GM23338 (cell line): ENCODE results near the gene TBPL2. TPM values are rescaled to one million over a fixed set of nuclear protein-coding genes. Genes with fewer than 3 reads are reported as not detected.

Source experiments
- ATAC-seq: fragments of 200-7000 bp; cut with Tn5 transposase; 3 replicates; pipeline ENCODE4 v1.9.1; 2020
- DNase-seq: peaks from one replicate; pipeline ENCODE4 v3.0.0-alpha.2; 2015; ENCODE audit warnings: low spot score
- H2AFZ ChIP-seq: fragments of 200-600 bp; sonication (generic); 2 replicates; pipeline ENCODE4 v1.8.0; 2016; ENCODE audit warnings: antibody characterized with exemption, mild to moderate bottlenecking, moderate library complexity
- H3F3A ChIP-seq: fragments of 200-600 bp; sonication (generic); replicated peaks from 2 replicates; pipeline ENCODE4 v1.8.0; 2017; ENCODE audit warnings: antibody characterized with exemption, mixed run types, low read depth
- H3K27ac ChIP-seq: fragments of 200-600 bp; sonication (generic); 2 replicates; pipeline ENCODE4 v1.6.1; 2016; ENCODE audit warnings: low read depth
- H3K27me3 ChIP-seq: fragments of 200-600 bp; sonication (generic); 2 replicates; pipeline ENCODE4 v1.8.0; 2016; ENCODE audit warnings: mild to moderate bottlenecking, mixed run types, moderate library complexity; ENCODE audit not compliant: insufficient read depth
- H3K36me3 ChIP-seq: fragments of 200-600 bp; sonication (generic); 2 replicates; pipeline ENCODE4 v1.8.0; 2016; ENCODE audit warnings: mild to moderate bottlenecking; ENCODE audit not compliant: insufficient read depth
- H3K4me1 ChIP-seq: fragments of 200-600 bp; sonication (generic); 2 replicates; pipeline ENCODE4 v1.8.0; 2016; ENCODE audit warnings: mild to moderate bottlenecking, moderate library complexity; ENCODE audit not compliant: insufficient read depth
- H3K4me2 ChIP-seq: fragments of 200-600 bp; sonication (generic); 2 replicates; pipeline ENCODE4 v1.7.1; 2017; ENCODE audit warnings: mixed run types
- H3K4me3 ChIP-seq: fragments of 200-600 bp; sonication (generic); 2 replicates; pipeline ENCODE4 v1.6.1; 2016; ENCODE audit warnings: mixed run types
- H3K79me2 ChIP-seq: fragments of 200-600 bp; sonication (generic); replicated peaks from 2 replicates; pipeline ENCODE4 v1.8.0; 2017; ENCODE audit warnings: mild to moderate bottlenecking; ENCODE audit not compliant: insufficient read depth
- H3K9me2 ChIP-seq: fragments of 200-600 bp; sonication (generic); 2 replicates; pipeline ENCODE4 v1.8.0; 2017; ENCODE audit not compliant: insufficient read depth
- H4K20me1 ChIP-seq: fragments of 200-600 bp; sonication (generic); replicated peaks from 2 replicates; pipeline ENCODE4 v1.8.0; 2017; ENCODE audit warnings: mild to moderate bottlenecking; ENCODE audit not compliant: insufficient read depth
- H3K27ac Mint-ChIP-seq: 2 replicates; pipeline ENCODE4 v1.8.0; 2020; ENCODE audit warnings: inconsistent platforms, mild to moderate bottlenecking, moderate library complexity, mixed read lengths
- H3K27me3 Mint-ChIP-seq: 3 replicates; pipeline ENCODE4 v1.8.0; 2022; ENCODE audit warnings: low read depth, mild to moderate bottlenecking, moderate library complexity, mixed read lengths, inconsistent platforms; ENCODE audit not compliant: insufficient read depth, poor library complexity
- H3K36me3 Mint-ChIP-seq: 3 replicates; pipeline ENCODE4 v1.8.0; 2021; ENCODE audit warnings: low read depth, mild to moderate bottlenecking, inconsistent platforms, moderate library complexity, mixed read lengths
- H3K4me1 Mint-ChIP-seq: 3 replicates; pipeline ENCODE4 v1.8.0; 2020; ENCODE audit warnings: mild to moderate bottlenecking, inconsistent platforms, mixed read lengths
- H3K4me3 Mint-ChIP-seq: 3 replicates; pipeline ENCODE4 v1.8.0; 2021; ENCODE audit warnings: moderate library complexity, mild to moderate bottlenecking, inconsistent platforms, mixed read lengths
- H3K9me3 Mint-ChIP-seq: 3 replicates; pipeline ENCODE4 v1.8.0; 2020; ENCODE audit warnings: moderate library complexity, mild to moderate bottlenecking, inconsistent platforms, mixed read lengths
- CREB1 ChIP-seq: fragments of 250-450 bp; sonication (Bioruptor Pico); IDR thresholded peaks from 2 replicates; pipeline ENCODE4 v1.5.0; 2020; ENCODE audit warnings: low read depth, mild to moderate bottlenecking, moderate library complexity
- EZH2phosphoT487 ChIP-seq: fragments of 200-600 bp; sonication (generic); IDR thresholded peaks from one replicate; pipeline ENCODE4 v1.8.1; 2018; ENCODE audit warnings: antibody characterized with exemption; ENCODE audit not compliant: unreplicated experiment
- JUNB ChIP-seq: IDR thresholded peaks from one replicate; pipeline ENCODE4 v1.6.1; 2016; ENCODE audit warnings: antibody characterized with exemption; ENCODE audit not compliant: unreplicated experiment
- NANOG ChIP-seq: IDR thresholded peaks from 2 replicates; pipeline ENCODE4 v1.6.1; 2016; ENCODE audit warnings: antibody characterized with exemption, borderline replicate concordance
- ZNF114 ChIP-seq: fragments of 250-450 bp; sonication (Bioruptor Pico); IDR thresholded peaks from 2 replicates; pipeline ENCODE4 v1.5.0; 2020; ENCODE audit warnings: mild to moderate bottlenecking, moderate library complexity
- ZNF331 ChIP-seq: fragments of 250-450 bp; sonication (Bioruptor Pico); IDR thresholded peaks from 2 replicates; pipeline ENCODE4 v1.5.0; 2020; ENCODE audit warnings: low read depth, mild to moderate bottlenecking, moderate library complexity
- polyA plus RNA-seq: library from polyadenylated mRNA; unstranded; fragments of >200 nt; fragmentation: Nextera tagmentation; extraction: Ambion mirVana; gene quantifications from 2 replicates; pipeline ENCODE4 v1.2.1, GENCODE V29; 2016
- total RNA-seq: library from RNA; depleted of rRNA; stranded (reverse); fragments of >200 nt; shearing (Covaris generic); gene quantifications from 2 replicates; pipeline ENCODE4 v1.2.3, GENCODE V29; 2014
- TF ChIP-seq, protein P1 (sequence below): IDR thresholded peaks from one replicate; pipeline ENCODE4 v1.6.1; 2018; ENCODE audit warnings: antibody characterized with exemption; ENCODE audit not compliant: unreplicated experiment
- TF ChIP-seq, protein P2 (sequence below), 2 experiments: fragments of 200-600 bp in 1 of 2; sonication (generic) in 1 of 2; conservative IDR thresholded peaks; 2 replicates each; pipeline versions ENCODE4 v1.5.1 to v1.6.1; 2016 to 2017; ENCODE audit warnings: antibody characterized with exemption in 2 of 2, low read depth in 2 of 2, mild to moderate bottlenecking in 2 of 2, moderate library complexity in 1 of 2
- TF ChIP-seq, protein P3 (sequence below): fragments of 250-450 bp; sonication (Bioruptor Pico); IDR thresholded peaks from 2 replicates; pipeline ENCODE4 v1.5.0; 2020; ENCODE audit warnings: mild to moderate bottlenecking, moderate library complexity
- TF ChIP-seq, protein P4 (sequence below): IDR thresholded peaks from 2 replicates; pipeline ENCODE4 v1.6.1; 2016; ENCODE audit warnings: antibody characterized with exemption

The TBPL2 gene
- total and polyA plus RNA-seq, 2 experiments from 2014 or later: 0.24 TPM; not detected in 1

DNA sequence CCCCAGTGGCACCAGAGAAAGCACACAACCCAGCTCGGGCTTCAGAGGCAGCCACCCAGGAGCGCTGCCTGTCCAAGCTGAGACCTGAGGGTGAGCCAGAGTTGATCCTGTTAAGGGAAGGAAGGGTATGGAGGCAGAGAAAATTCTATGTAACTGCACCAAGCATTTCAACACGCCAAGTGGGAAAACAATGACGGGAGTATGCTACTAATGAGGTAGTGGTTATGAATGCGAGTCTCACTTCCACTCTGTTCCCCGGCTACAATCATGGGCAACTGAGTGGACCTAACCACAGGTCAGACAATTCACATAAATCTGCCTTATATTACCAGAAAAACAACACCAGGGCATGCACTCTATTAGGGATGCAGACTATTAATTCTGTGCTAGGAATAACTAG lies 38.7 kb downstream of the TBPL2 start:
- DNase-seq (no peak), ATAC-seq (no peak)
- Histone ChIP-seq H3K27me3 (no peaks in the 10 kb centered on the region), H4K20me1 (peaks cover 3% of the 10 kb centered on the region), H3K4me3 (no peak overlapping the region), H3K36me3 (no peaks in the 10 kb centered on the region), H3K4me1 (no peaks in the 10 kb centered on the region), H3F3A (no peaks in the 10 kb centered on the region), H2AFZ (no peak overlapping the region), H3K9me2 (no peaks in the 10 kb centered on the region), H3K27ac (no peak overlapping the region), H3K4me2 (no peak overlapping the region), H3K79me2 (peaks cover 84% of the 10 kb centered on the region)
- H3K4me3 Mint-ChIP-seq: no peak overlapping the region
- no peaks in the 10 kb centered on the region for H3K36me3 Mint-ChIP-seq
- H3K9me3 Mint-ChIP-seq: no peaks in the 10 kb centered on the region
- H3K4me1 Mint-ChIP-seq: no peaks in the 10 kb centered on the region
- no peaks in the 10 kb centered on the region for H3K27me3 Mint-ChIP-seq
- TF ChIP-seq, protein P1, sequence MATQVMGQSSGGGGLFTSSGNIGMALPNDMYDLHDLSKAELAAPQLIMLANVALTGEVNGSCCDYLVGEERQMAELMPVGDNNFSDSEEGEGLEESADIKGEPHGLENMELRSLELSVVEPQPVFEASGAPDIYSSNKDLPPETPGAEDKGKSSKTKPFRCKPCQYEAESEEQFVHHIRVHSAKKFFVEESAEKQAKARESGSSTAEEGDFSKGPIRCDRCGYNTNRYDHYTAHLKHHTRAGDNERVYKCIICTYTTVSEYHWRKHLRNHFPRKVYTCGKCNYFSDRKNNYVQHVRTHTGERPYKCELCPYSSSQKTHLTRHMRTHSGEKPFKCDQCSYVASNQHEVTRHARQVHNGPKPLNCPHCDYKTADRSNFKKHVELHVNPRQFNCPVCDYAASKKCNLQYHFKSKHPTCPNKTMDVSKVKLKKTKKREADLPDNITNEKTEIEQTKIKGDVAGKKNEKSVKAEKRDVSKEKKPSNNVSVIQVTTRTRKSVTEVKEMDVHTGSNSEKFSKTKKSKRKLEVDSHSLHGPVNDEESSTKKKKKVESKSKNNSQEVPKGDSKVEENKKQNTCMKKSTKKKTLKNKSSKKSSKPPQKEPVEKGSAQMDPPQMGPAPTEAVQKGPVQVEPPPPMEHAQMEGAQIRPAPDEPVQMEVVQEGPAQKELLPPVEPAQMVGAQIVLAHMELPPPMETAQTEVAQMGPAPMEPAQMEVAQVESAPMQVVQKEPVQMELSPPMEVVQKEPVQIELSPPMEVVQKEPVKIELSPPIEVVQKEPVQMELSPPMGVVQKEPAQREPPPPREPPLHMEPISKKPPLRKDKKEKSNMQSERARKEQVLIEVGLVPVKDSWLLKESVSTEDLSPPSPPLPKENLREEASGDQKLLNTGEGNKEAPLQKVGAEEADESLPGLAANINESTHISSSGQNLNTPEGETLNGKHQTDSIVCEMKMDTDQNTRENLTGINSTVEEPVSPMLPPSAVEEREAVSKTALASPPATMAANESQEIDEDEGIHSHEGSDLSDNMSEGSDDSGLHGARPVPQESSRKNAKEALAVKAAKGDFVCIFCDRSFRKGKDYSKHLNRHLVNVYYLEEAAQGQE: no peak
- no peak for TF ChIP-seq ZNF331 (CRISPR knock-in tag)
- TF ChIP-seq NANOG: no peak
- H3K27ac Mint-ChIP-seq: no peak overlapping the region

DNA sequence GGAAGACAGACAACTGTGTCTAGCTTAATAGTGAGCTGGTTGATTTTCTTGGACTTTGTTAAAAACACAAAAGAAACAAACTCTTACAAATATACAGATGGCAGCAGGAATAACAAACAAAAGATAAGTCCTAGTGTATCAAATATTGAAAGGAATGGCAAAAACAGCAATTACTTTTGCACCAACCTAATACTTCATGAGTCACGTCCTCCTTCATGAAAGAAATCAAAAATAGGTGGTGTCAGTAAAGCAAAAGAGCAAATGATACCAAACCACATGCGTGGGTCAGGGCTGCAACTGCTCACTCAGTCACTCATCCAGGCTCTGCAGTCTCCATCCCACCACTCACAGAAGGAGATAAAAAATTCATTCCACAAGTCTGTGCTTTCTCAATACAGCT lies 40.6 kb downstream of the TBPL2 start:
- Histone ChIP-seq H3K4me2 (no peak overlapping the region), H3K4me3 (no peak overlapping the region), H4K20me1 (peaks cover 3% of the 10 kb centered on the region), H3K36me3 (no peaks in the 10 kb centered on the region), H3K27ac (no peak overlapping the region), H3K9me2 (no peaks in the 10 kb centered on the region), H3K79me2 (peaks cover 65% of the 10 kb centered on the region), H3K27me3 (no peaks in the 10 kb centered on the region), H3F3A (no peaks in the 10 kb centered on the region), H2AFZ (no peak overlapping the region), H3K4me1 (no peaks in the 10 kb centered on the region)
- DNase-seq: no peak
- Mint-ChIP-seq H3K27ac (no peak overlapping the region), H3K4me3 (no peak overlapping the region), H3K4me1 (no peaks in the 10 kb centered on the region), H3K27me3 (no peaks in the 10 kb centered on the region), H3K36me3 (peaks cover 5% of the 10 kb centered on the region; the same call in 1 of the 3 replicates), H3K9me3 (no peaks in the 10 kb centered on the region)
- ATAC-seq: no peak
- TF ChIP-seq EZH2phosphoT487 (no peak), ZNF114 (no peak), CREB1 (CRISPR knock-in tag) (no peak), JUNB (no peak), ZNF331 (CRISPR knock-in tag) (no peak)
- TF ChIP-seq, protein P2, sequence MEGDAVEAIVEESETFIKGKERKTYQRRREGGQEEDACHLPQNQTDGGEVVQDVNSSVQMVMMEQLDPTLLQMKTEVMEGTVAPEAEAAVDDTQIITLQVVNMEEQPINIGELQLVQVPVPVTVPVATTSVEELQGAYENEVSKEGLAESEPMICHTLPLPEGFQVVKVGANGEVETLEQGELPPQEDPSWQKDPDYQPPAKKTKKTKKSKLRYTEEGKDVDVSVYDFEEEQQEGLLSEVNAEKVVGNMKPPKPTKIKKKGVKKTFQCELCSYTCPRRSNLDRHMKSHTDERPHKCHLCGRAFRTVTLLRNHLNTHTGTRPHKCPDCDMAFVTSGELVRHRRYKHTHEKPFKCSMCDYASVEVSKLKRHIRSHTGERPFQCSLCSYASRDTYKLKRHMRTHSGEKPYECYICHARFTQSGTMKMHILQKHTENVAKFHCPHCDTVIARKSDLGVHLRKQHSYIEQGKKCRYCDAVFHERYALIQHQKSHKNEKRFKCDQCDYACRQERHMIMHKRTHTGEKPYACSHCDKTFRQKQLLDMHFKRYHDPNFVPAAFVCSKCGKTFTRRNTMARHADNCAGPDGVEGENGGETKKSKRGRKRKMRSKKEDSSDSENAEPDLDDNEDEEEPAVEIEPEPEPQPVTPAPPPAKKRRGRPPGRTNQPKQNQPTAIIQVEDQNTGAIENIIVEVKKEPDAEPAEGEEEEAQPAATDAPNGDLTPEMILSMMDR (conservative IDR thresholded peaks at IDR 0.05; ENCODE audit: low read depth in 2 of 2): no peak
- TF ChIP-seq, protein P3, sequence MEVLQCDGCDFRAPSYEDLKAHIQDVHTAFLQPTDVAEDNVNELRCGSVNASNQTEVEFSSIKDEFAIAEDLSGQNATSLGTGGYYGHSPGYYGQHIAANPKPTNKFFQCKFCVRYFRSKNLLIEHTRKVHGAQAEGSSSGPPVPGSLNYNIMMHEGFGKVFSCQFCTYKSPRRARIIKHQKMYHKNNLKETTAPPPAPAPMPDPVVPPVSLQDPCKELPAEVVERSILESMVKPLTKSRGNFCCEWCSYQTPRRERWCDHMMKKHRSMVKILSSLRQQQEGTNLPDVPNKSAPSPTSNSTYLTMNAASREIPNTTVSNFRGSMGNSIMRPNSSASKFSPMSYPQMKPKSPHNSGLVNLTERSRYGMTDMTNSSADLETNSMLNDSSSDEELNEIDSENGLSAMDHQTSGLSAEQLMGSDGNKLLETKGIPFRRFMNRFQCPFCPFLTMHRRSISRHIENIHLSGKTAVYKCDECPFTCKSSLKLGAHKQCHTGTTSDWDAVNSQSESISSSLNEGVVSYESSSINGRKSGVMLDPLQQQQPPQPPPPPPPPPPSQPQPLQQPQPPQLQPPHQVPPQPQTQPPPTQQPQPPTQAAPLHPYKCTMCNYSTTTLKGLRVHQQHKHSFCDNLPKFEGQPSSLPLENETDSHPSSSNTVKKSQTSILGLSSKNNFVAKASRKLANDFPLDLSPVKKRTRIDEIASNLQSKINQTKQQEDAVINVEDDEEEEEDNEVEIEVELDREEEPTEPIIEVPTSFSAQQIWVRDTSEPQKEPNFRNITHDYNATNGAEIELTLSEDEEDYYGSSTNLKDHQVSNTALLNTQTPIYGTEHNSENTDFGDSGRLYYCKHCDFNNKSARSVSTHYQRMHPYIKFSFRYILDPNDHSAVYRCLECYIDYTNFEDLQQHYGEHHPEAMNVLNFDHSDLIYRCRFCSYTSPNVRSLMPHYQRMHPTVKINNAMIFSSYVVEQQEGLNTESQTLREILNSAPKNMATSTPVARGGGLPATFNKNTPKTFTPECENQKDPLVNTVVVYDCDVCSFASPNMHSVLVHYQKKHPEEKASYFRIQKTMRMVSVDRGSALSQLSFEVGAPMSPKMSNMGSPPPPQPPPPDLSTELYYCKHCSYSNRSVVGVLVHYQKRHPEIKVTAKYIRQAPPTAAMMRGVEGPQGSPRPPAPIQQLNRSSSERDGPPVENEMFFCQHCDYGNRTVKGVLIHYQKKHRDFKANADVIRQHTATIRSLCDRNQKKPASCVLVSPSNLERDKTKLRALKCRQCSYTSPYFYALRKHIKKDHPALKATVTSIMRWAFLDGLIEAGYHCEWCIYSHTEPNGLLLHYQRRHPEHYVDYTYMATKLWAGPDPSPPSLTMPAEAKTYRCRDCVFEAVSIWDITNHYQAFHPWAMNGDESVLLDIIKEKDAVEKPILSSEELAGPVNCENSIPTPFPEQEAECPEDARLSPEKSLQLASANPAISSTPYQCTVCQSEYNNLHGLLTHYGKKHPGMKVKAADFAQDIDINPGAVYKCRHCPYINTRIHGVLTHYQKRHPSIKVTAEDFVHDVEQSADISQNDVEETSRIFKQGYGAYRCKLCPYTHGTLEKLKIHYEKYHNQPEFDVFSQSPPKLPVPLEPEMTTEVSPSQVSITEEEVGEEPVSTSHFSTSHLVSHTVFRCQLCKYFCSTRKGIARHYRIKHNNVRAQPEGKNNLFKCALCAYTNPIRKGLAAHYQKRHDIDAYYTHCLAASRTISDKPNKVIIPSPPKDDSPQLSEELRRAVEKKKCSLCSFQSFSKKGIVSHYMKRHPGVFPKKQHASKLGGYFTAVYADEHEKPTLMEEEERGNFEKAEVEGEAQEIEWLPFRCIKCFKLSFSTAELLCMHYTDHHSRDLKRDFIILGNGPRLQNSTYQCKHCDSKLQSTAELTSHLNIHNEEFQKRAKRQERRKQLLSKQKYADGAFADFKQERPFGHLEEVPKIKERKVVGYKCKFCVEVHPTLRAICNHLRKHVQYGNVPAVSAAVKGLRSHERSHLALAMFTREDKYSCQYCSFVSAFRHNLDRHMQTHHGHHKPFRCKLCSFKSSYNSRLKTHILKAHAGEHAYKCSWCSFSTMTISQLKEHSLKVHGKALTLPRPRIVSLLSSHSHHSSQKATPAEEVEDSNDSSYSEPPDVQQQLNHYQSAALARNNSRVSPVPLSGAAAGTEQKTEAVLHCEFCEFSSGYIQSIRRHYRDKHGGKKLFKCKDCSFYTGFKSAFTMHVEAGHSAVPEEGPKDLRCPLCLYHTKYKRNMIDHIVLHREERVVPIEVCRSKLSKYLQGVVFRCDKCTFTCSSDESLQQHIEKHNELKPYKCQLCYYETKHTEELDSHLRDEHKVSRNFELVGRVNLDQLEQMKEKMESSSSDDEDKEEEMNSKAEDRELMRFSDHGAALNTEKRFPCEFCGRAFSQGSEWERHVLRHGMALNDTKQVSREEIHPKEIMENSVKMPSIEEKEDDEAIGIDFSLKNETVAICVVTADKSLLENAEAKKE (CRISPR knock-in tag): no peak
- TF ChIP-seq, protein P4, sequence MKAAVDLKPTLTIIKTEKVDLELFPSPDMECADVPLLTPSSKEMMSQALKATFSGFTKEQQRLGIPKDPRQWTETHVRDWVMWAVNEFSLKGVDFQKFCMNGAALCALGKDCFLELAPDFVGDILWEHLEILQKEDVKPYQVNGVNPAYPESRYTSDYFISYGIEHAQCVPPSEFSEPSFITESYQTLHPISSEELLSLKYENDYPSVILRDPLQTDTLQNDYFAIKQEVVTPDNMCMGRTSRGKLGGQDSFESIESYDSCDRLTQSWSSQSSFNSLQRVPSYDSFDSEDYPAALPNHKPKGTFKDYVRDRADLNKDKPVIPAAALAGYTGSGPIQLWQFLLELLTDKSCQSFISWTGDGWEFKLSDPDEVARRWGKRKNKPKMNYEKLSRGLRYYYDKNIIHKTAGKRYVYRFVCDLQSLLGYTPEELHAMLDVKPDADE: no peak
